Psoas muscle (tissue), 8 donors: ENCODE results near the gene PEX13. TPM values are rescaled to one million over a fixed set of nuclear protein-coding genes. Genes with fewer than 3 reads are reported as not detected.
A peak's percentile ranks its signal among the peaks of the same experiment; 100 is the strongest.

Experiments used
- ATAC-seq, 4 donors: fragments of 200-7000 bp; cut with Tn5 transposase; one replicate each; pipeline ENCODE4 v1.9.1; 2020; ENCODE audit warnings: moderate library complexity in 3 of 4, mild to moderate bottlenecking in 2 of 4
- DNase-seq, 2 donors: peaks; one replicate each; pipeline ENCODE4 v3.0.0-alpha.2; 2020
- H3K27ac ChIP-seq: fragments of 200-600 bp; one replicate; pipeline ENCODE4 v1.8.0; 2022
- H3K27me3 ChIP-seq, 3 donors: fragments of 200-600 bp in 1 of 3; one replicate each; pipeline versions ENCODE4 v1.6.1 to v1.8.0; 2013 to 2022; ENCODE audit warnings: low read length in 2 of 3, mild to moderate bottlenecking in 2 of 3, moderate library complexity in 1 of 3; ENCODE audit not compliant: insufficient read depth in 3 of 3
- H3K36me3 ChIP-seq, 2 donors: fragments of 200-600 bp in 1 of 2; one replicate each; pipeline versions ENCODE4 v1.6.1 to v1.8.0; 2013 to 2022; ENCODE audit warnings: low read depth in 1 of 2, mild to moderate bottlenecking in 1 of 2, moderate library complexity in 1 of 2; ENCODE audit not compliant: insufficient read depth in 1 of 2
- H3K4me1 ChIP-seq: fragments of 200-600 bp; one replicate; pipeline ENCODE4 v1.8.0; 2022
- H3K4me3 ChIP-seq: fragments of 200-600 bp; one replicate; pipeline ENCODE4 v1.8.0; 2022; ENCODE audit warnings: mild to moderate bottlenecking
- H3K9me3 ChIP-seq: fragments of 200-600 bp; one replicate; pipeline ENCODE4 v1.8.0; 2022
- CTCF ChIP-seq: fragments of 200-600 bp; IDR thresholded peaks from one replicate; pipeline ENCODE4 v1.8.0; 2022; ENCODE audit warnings: antibody characterized with exemption
- WGBS, 3 donors: extraction: QIAGEN DNeasy Blood & Tissue Kit; methylation state at CpG; one replicate each; pipeline versions ENCODE4 v1.1.6 to v1.1.7; 2013; 5-methylcytosine and 5-hydroxymethylcytosine counted together
- intact Hi-C, 2 donors: fragments of 100-400 bp; cut with DNase I; formaldehyde crosslinking; loops; one replicate each; pipeline versions ENCODE4 v1.11.0 to v1.14.2; 2022
- polyA plus RNA-seq, 3 donors: library from polyadenylated mRNA; stranded (reverse); fragments of 200-250 nt; gene quantifications; one replicate each; pipeline ENCODE4 v1.2.3, GENCODE V29; 2013
- total RNA-seq, 4 donors: library from RNA; stranded (reverse); fragmentation: NEBNext Ultra II Directional in 2 of 4; extraction: Animal tissue kit (Norgen Biotek cat#: 25700) in 2 of 4; gene quantifications; one replicate each; pipeline versions ENCODE4 v1.2.1 to v1.2.4, GENCODE V29; 2021 to 2023
- donor health status: healthy with polysubstance abuse.
- donor health status: DM: no; HTN: no; CAD: no; lungs with moderate emphysema.
- donor health status: Bipolar disorder and iron deficiency.
- donor health status: healthy.
- donor health status: DM: yes; HTN: yes; CAD: no.
- donor health status: DM: no; HTN: no; CAD: no.
- donor health status: DM: no; HTN: no; CAD: no.
- donor health status: DM: yes; HTN: yes; CAD: no.

PEX13 gene
- total and polyA plus RNA-seq, 7 donors, result 11.3 to 29.2 (median 21.7) TPM

GRCh38 chr2:61065714-61066709 is 48.5 kb downstream of the PEX13 start, which contains the start of gene SANBR:
Gene SANBR (plus strand): TSS chr2:61065871. CDS start chr2:61070351, 4,480 bp downstream.
- DNase-seq (peak; percentile 87 to 92), ATAC-seq (peak; percentile 99 to 100 (median 99))
- peak within 1 kb of the TSS; percentile 73 for H3K27ac ChIP-seq
- intact Hi-C loops, result no loop called here
- peak within 1 kb of the TSS; percentile 80 for H3K4me3 ChIP-seq
- peaks cover 0 to 16% of the 10 kb centered on the region in 2 donors for H3K36me3 ChIP-seq
- peaks cover 9% of the 10 kb centered on the region for H3K4me1 ChIP-seq
- TF ChIP-seq CTCF, result no peak
- 0 to 1% (median 0%) methylated on average over 49 to 112 of the region's 112 CpGs for WGBS, 3 donors
- H3K27me3 ChIP-seq, result no peaks in the 10 kb centered on the region
- H3K9me3 ChIP-seq, result no peaks in the 10 kb centered on the region

GRCh38 chr2:61074100-61074499 is 56.6 kb downstream of the PEX13 start:
- H3K4me3 ChIP-seq, result no peak overlapping the region
- H3K27me3 ChIP-seq, result no peaks in the 10 kb centered on the region
- peaks cover 0 to 72% of the 10 kb centered on the region in 2 donors for H3K36me3 ChIP-seq
- no peak for ATAC-seq
- intact Hi-C loops, result no loop called here
- WGBS, 3 donors, result 100% methylated on average over 1 of the region's 1 CpG
- no peak for DNase-seq
- H3K9me3 ChIP-seq, result no peaks in the 10 kb centered on the region
- H3K27ac ChIP-seq, result no peak overlapping the region
- no peak for TF ChIP-seq CTCF
- H3K4me1 ChIP-seq, result no peaks in the 10 kb centered on the region

- no peak for TF ChIP-seq CTCF
- intact Hi-C loops, result no loop called here
- Histone ChIP-seq H3K27me3 (no peaks in the 10 kb centered on the region), H3K4me3 (no peak overlapping the region), H3K36me3 (peaks cover 6 to 64% of the 10 kb centered on the region in 2 donors), H3K27ac (no peak overlapping the region), H3K9me3 (no peaks in the 10 kb centered on the region), H3K4me1 (no peaks in the 10 kb centered on the region)
- WGBS, 3 donors, result 100% methylated on average over 1 of the region's 1 CpG
- ATAC-seq (no peak), DNase-seq (no peak)
These were observed 68.4 kb downstream of the PEX13 start for GRCh38 chr2:61085883-61086282.

- TF ChIP-seq CTCF, result no peak
- H3K27ac ChIP-seq, result no peak overlapping the region
- peaks cover 6 to 62% of the 10 kb centered on the region in 2 donors for H3K36me3 ChIP-seq
- H3K4me3 ChIP-seq, result no peak overlapping the region
- H3K9me3 ChIP-seq, result no peaks in the 10 kb centered on the region
- ATAC-seq (no peak), DNase-seq (no peak)
- H3K4me1 ChIP-seq, result no peaks in the 10 kb centered on the region
- no peaks in the 10 kb centered on the region for H3K27me3 ChIP-seq
- intact Hi-C loops, result no loop called here
These were observed 72.3 kb downstream of the PEX13 start for GRCh38 chr2:61089797-61090196.
